HG02678 (cell line): Measurements from ENCODE around the gene DAP.

Source experiments
- ATAC-seq: cut with Tn5 transposase; IDR thresholded peaks from one replicate; pipeline ENCODE4 v1.9.1; 2021; ENCODE audit warnings: mild to moderate bottlenecking, moderate library complexity; ENCODE audit not compliant: unreplicated experiment

Gene DAP

DNA sequence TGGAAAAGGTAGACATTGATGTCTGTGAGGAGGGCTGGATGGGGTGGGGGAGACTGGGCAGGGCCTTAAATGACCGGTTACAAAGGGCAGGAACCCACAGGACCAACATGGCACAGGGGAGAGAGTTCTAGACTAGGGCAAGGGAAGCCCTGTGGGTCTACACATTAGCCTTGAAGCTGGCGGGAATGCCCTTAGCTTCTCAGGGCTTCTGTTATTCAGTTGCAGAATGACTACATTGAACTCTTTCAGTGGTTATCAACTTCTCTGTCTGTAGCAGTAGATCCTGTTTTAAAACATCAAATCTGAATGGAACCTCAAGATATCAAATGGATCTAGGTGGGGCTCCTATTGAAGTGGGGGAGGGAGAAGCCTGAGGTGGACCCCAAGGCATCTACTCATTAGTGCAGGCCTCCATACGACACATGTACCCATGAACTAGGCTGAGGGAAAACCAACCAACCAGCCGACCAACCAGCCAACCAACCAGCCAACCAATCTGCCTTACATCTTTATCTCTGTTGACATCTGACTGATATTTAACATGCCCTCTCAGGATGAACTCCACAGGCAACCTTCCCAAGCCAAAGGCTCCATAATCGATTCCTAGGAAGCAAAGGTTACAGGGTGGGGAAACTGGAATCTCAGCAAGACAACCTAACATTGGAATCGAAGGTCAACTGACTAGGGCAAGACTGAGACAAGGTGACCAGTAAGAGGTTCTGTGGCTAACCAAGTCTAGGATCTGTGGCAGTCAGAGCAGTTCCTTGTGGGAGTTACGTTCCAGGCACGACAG, 48.3 kb downstream of the DAP start:
- ATAC-seq, result peak; percentile 92

DNA sequence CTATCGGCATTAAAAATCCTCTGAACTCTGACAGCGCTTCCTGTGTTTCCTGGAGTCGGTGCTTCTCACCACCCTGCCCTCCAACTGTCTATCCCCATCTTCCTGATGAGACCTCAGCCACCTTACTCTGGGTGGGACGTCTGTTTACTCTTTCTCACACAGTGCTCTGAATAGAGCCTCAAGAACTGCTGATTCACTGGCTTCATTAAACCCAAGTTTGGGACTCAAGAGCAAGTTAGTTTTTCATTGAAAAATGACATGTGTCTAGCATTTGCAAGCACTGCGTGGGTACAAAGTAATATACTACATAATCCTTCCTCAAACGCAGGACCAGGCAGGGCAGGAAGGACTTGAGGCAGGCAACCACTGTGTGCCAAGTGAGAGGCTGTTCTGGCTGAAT, 49.5 kb downstream of the DAP start:
- ATAC-seq, result no peak

DNA sequence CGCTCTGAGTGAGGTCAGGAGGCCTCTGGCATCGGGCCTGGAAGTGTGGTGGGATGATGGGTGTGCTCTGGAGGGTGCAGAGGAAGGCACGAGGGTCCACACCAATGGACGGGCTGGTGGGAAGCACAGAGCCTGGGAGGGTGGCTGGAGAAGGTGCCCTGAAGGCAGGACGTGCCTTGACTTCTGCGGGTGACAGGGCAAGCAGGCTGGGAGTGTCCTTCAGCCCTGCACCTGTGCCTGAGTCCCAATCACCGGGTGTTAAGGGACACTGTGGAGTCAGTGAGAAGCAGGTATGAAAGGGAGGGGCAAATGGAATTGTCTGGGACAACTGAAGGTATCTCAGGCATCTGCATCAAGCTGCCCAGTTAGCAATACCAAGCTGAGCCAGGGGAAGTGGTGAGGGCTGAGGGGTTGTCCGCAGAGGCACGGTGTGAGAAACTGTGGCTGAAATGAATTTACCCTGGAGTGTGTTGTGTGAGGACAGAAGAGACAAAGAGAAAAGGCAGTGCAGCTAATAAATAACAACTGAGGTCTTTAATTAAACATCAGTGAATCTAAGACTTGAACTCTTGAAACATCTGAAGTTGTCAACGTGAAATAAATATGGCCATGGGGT, 50.4 kb downstream of the DAP start:
- no peak for ATAC-seq

DNA sequence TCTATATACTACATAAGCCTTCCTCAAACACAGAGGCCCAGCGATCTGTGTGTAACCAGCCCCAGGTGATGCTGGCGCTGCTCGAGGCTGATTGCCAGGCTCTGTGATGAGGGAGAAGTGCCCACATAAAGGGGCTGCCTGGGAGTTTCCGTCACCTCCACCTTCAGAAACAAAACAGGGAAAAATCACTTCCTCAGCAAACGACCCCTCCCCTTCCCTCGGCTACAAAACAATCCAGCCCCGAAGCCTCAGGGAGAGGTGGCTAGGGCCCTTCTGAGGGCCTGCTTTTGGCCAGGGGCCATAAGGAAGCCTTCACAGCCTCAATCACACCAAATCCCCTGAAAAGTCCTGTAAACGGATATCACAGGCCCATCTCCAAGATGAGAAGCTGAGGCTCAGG, 51.1 kb downstream of the DAP start:
- ATAC-seq, result no peak

DNA sequence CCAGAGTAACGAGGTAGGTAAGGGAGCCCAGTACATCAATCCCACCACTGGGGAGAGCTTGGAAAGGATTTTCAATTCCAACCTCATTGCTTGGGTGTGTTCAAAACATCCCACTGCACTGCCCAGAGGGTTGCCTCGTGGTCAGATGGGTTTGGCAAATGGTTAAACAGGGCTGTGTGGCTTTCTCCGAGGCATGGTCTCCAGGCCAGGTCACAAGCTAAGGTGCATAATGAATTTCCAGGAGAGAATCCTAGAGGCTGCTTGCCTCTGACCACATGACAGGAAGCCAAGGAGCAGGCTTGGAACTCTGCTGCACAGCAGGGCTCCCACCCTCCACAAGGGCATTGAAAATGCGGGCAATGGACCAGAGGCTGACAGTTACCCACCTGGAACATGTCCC, 51.6 kb downstream of the DAP start:
- no peak for ATAC-seq

DNA sequence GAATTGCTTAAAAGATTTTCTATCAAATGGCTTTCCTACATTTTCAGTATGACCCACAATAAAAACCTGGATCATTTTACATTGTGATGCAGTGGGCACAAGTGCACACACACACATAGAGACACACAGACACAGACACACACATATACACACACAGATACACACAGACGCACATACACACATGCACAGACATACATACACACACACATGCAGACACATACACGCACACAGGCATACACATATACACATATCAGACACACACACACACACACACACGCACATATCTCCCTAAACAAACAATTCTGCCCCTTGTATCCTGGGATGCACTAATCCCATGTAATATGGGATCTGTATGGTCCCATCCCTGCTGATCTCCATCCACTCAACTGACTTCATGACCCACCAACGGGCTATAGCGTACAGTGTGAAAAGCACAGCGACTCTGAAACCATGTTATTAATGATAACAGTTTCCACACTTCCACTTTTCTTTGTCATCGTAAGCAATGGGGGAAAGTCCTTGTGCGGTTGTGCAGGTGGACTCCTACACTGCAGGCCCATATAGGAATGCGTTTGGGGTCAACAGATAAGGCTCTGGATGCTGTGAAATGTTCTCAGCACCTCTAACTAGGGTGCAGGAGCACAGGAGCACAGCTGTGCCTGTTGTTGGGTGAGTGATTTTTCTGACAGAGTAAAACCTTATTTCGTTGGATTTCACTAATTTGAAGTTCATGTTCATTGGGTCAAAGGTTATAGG, 52.7 kb downstream of the DAP start:
- no peak for ATAC-seq

DNA sequence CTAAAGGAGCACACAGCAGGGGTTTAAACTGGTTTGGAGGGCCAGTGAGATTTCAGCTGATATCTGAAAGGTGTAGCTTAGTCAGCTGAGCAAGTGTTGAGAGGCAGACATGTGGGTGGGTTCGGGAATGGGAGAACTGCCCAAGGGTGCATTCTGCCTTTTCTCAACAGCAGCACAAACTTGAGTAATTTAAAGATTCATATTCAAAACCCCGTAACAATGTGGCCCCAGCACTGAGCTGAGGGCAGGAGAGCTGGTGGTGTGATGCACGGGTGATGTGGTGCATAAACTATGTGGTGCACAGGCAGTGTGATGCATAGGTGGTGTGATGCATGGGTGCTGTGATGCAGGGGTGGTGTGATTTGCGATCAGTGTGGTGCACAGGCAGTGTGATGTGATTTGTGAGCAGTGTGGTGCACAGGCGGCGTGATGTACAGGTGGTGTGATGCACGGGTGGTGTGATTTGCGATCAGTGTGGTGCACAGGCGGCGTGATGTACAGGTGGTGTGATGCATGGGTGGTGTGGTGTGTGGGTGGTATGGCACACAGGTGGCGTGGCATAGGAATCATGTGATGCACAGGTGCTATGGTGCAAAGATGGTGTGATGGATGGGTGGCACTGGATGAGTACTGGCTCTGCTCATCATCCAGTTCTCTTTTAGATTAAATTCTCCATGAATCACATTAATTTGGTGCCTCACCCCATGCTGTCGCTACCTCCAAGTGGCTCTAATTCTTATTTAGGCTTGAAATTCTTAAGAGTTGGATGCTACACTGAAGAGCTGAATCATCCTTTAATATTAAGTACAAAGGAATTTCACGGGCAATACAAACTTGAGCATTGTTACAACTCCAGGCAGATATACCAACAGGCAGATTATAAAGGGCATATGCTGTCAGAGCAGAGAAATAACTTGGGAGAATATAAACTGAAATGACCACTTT, 53.6 kb downstream of the DAP start:
- ATAC-seq, result no peak

DNA sequence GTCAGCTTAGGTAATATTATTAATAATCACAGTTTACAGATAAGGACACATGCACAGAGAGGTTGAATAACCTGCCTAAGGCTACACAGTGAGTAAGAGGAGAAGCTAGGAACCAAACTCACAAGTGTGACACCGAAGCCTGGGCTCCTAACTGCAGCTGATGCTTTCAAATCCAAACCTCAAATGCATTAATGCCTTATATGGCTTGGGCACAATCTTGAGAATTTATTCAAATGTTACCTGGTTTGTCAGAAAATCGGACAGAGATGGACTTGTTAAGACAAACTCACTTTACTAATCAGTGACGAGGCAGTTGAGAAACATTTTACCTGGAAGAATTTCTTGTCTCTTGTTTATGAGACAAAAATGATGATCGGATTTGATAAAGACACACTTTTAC, 54.7 kb downstream of the DAP start:
- no peak for ATAC-seq

DNA sequence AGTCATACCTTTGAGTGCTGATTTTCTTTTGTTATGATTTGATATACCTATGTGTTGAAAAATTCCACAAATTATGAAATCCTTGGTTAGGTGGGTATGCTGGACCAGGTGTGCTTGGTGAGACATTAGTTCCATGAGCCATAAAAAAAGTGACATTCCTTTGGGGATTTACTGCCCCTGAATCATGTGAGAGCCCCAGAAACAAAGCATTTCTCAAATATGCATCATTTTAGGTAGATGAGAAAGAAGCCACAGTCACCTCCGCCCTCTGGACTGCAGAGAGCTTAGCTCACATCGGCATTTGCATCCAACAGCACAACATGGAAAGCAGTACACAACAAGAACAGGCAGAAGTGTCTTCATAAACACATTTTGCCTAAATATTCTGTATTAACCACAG, 55.3 kb downstream of the DAP start:
- ATAC-seq, result no peak

DNA sequence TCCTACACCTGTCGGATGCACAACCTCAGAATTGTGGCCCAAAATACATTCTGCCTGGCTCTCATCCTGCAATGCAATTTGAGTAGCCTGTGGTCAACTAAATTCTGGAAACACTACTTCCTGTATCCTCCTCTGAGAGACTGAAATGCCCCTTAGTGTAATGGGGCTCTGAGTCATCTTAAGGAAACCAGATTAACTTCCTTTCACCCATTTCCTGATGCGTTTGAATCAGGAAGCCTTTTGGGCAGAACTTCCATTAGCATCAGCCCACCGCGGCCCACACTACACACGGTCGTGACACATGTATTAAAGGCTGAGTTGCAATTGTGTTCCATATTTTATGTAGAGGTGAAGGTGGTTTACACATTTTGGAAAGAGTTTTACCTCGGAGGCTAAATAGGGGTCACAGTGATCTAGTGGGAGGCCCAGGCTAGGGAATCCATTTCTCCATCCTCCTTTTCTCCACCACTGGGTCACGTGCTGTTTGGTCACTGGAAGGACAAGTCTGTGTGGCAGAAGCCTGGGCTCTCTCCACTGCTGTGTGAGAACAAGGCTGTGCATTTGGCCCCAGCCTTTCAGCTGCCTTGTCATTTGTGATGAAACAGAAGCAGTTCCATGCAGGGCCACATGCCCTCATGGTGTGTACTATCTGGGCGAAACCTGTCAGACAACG, 55.9 kb downstream of the DAP start:
- peak; percentile 30 for ATAC-seq

DNA sequence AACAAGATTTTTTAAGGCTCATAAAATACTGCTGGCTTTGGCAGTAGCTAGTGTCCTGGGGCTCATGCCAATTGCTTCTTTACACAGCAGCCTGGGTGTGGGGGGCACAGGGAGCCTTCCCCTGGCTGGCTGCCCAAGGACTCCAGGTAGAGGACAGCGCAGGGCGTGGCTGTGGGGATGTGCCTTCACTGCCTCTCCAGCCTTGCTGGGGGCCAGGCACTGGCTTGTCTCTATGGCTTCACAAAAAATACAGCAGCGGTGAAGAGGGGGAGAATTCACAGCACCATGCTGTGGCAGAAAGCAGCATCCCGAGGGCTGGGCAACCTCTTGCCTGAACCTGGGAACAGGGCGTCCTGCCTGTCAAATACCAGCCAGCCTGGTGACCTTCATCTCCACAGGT, 57.4 kb downstream of the DAP start:
- ATAC-seq, result no peak

DNA sequence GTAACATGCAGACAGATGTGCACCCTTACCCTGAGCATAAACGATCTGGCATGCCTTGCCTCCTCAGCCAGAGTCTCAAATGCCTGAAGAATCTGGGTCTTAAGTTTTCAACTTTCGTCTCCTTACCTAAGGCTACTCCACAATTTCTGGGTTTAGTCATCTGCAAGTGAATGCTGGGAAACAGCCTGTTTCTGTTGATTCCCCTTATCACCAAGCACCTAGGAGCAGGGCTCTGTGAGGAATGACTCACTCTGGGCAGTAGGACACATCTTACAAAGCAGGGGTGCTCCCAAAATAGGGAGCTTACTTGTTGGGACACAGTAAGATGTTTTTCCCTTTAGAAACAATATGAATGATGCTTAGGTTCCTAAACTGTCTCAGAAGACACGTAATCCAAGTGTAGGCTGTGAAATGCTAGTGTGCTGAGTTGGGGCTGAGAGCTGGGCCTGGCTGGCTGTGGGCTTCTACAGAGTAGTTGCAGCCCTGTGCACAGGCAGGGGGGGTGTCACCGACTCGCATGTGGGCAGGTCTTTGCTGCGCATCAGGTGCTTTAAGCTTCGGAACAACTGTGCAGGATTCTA, 58.0 kb downstream of the DAP start:
- no peak for ATAC-seq

DNA sequence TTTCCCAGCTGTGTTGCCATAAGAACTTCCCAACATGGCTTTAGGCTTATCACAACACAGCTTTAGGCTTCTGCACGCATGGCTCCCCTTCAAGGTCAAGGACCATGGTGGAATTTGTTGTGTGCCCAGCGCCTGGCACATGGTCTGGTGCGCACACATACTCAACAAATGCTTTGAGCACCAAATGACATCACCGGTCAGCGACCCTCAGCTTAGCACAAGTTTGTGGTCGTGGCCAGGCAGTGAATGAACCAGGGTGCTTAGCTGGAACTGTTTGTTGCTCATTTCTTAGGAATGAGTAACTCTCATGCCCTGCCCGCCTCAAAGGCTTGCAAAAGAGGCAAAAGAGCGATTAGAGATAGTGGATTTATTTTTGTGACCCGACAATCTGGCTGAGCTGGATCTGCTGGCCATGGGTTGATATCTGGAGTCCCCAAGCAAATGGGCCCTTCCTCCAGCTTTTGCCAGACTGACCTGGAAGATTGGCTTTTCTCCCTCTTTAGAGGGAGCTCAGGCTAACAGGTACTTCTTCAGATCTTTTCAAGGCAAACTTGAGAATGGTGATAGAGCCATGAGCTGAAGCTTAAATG, 58.9 kb downstream of the DAP start:
- ATAC-seq, result no peak

DNA sequence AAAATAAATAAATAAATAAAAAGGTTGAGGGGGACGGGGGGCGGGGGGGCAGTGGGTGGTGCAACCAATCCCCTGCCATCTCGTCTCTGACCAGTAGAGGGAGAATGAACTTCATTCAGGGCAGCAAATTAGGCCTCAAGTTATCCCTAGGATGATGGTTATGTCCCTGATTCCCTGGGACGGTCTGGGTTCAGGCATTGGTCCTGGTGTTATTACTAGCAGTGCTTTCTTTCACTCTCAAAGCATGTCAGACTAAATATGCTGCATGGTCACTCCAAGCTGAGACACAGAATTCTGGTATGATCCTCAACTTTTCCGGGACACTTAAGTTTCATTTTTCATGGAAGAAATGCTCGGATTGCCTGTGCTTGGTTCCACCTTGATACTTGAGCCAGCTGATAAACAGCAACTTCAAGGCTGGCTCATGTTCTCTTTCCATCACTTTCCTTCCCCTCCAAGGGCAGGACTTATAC, 59.4 kb downstream of the DAP start:
- ATAC-seq, result no peak

DNA sequence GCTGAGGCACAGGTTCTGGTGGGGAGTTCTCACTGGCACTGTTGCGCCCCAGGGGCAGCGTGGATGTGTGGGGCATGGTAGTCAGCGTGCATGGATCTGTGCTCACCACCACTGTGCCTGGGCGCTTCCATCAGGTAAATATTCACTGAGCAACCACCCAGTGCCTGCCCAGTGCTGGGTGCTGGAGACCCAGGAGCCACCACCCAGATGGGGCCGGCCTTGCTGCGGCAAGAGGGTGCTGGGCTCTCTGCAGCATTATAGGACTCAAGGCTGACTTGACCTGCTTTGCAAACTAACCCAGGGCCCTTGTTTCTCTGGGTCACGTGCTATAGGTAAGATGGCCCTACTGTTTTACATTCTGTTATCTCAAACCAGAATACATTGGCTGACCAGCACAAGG, 60.5 kb downstream of the DAP start:
- peak; percentile 1 for ATAC-seq

DNA sequence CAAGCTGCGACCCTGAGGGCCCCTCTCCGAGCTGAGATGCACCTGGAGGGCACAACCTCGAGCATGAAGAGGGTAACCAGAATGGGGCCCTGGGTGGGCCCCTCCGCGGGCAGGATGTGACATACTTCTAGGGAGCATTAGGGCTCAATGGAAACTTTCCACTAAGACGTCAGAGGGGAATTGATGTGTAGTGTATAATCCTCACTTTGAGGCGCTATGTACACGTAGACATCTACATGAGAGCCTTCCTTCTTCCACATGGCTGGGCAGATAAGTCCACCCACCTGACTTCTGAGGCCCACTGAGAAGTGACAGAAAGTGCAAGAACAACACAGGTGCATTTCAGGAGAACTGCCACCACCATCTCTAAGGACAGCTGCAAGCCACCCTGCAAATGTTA, 61.0 kb downstream of the DAP start:
- peak; percentile 64 for ATAC-seq

DNA sequence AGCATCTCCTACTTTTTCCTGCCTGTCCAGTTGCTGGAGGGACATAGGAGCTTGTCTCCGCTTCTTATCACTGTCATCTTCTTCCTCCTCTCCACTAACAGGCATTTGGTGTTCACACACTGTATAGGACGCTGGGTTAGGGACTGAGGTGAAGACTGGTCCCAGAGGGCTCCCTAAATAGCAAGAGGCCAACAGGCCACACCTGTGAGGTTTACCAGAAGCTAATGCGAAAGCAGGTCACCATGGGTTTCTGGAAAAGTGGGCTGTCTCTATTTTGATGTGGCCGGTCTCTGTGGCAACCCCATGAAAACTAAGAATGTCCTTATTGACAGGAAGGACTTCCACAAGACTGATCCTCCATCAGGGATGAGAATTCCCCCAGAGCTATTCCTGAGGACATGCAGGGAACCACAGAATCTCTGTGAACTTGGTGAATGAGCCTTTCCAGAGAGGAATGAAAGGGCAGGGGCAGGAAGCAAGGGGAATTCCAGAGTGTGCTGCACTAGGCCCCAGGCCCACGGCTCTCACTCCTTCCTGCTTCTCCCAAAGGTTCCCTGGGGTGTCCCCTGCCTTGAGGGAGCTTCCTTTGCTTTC, 61.7 kb downstream of the DAP start:
- peak; percentile 54 for ATAC-seq

DNA sequence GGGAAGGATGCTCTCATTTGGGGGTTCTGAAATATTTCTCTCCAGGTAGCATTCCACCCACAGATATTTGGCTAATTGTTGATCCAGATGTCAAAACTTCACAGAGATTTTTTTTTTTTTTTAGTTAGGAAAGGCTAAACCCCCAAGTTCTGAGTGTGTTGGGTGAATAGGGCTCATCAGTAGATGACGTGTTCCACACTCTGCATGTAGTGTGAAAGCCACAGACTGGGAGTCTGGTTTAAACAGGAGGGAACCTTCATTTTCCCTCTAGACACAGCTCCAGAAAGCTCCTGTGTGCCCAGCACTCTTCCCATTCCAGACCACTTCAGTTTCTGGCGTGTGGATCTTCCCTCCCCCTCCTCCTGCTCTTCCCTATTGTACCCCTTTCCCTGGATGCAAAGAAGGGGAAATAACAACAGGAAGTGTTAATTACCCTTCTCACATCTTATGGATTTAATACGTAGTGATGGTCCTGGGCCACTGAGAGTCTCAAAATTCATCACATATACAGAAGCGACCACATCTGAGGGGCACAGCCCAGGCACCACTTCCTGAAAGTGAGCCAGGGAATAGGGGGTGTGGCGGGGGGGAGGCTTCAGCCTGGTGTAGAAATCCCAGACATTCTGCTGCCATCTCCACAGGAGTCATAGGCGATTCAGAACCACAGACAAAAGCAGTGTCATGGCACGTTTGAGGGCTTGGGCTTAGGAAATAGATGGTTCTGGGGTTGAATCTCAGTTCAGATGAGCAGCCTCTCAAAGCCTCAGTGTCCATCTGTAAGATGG, 65.1 kb downstream of the DAP start:
- no peak for ATAC-seq
